Mucosa of stomach (tissue), 1 donor: ENCODE measurements around the gene CSNK1A1.

Experiments used
- H3K27me3 ChIP-seq: one replicate; pipeline ENCODE4 v1.7.0; 2013; ENCODE audit warnings: mild to moderate bottlenecking, low read length; ENCODE audit not compliant: control insufficient read depth, insufficient read depth
- H3K36me3 ChIP-seq: one replicate; pipeline ENCODE4 v1.7.0; 2013; ENCODE audit warnings: low read length; ENCODE audit not compliant: control insufficient read depth, insufficient read depth
- H3K4me1 ChIP-seq: one replicate; pipeline ENCODE4 v1.7.0; 2013; ENCODE audit warnings: mild to moderate bottlenecking, low read length; ENCODE audit not compliant: control insufficient read depth, insufficient read depth
- H3K4me3 ChIP-seq: one replicate; pipeline ENCODE4 v1.7.0; 2013; ENCODE audit warnings: low read length
- H3K9ac ChIP-seq: one replicate; pipeline ENCODE4 v1.7.0; 2013; ENCODE audit warnings: mild to moderate bottlenecking, low read length, moderate library complexity
- H3K9me3 ChIP-seq: one replicate; pipeline ENCODE4 v1.7.0; 2013; ENCODE audit warnings: mild to moderate bottlenecking, low read length, moderate library complexity; ENCODE audit not compliant: control insufficient read depth
- donor health status: Pancreatic carcinoma.

The CSNK1A1 gene

DNA sequence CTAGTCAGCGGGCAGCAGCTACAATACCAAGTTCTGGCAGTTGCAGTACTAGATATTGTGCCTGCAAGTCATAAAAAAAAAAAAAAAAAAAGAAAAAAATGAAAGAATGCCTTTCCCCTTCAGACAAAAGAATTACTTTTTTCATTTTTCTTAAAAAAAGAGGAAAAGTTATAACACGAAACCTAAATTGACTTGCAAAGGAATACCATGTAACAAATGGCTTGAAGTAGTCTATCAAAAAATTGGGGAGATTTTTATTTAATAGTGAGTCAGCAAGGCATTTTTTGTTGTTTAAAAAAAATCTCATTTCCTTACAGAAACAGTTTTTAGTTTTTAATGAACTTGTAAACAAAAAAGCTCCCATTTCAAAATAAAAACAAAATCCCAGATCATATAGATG lies 55.6 kb downstream of the CSNK1A1 start:
- no peaks in the 10 kb centered on the region for H3K36me3 ChIP-seq
- no peaks in the 10 kb centered on the region for H3K27me3 ChIP-seq
- no peaks in the 10 kb centered on the region for H3K9me3 ChIP-seq
- no peak overlapping the region for H3K9ac ChIP-seq
- no peaks in the 10 kb centered on the region for H3K4me1 ChIP-seq
- no peak overlapping the region for H3K4me3 ChIP-seq

DNA sequence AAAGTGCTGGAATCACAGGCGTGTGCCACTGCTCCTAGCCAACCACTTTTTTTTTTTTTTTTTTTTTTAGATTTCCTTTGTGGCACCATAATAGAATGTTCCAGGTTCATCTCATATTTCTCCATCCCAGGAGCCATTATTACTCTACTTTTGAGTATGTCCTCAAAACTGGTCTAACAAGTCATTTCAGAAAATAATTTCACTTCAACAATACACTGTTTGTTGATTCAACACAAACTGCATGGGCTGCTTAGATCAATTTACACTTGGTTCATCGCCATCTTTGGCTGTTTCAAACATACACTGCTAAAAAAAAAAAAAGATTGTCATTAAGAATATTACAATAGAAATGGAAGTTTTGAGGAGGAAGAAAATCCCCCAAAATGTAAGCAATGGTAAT lies 57.9 kb downstream of the CSNK1A1 start:
- Histone ChIP-seq H3K9ac (no peak overlapping the region), H3K36me3 (no peaks in the 10 kb centered on the region), H3K4me3 (no peak overlapping the region), H3K27me3 (no peaks in the 10 kb centered on the region), H3K9me3 (no peaks in the 10 kb centered on the region), H3K4me1 (peaks cover 13% of the 10 kb centered on the region)

DNA sequence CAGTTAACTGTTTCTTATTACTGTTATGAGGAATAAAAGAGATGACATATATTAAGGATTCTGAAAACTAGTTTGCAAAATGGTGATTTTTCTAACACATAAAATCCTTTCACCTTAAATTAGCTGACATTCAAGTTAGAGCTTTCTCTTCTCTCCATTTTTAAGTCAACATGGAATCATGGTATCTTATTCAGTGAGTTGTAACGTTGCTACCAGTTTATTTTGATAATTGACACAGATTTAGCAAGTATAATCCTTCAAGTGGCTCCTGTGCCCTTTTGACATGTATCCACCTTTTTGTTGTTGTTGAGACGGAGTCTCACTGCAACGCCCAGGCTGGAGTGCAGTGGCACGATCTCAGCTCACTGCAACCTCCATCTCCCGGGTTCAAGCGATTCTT lies 58.5 kb downstream of the CSNK1A1 start:
- no peaks in the 10 kb centered on the region for H3K36me3 ChIP-seq
- H3K27me3 ChIP-seq = no peaks in the 10 kb centered on the region
- H3K4me1 ChIP-seq = peaks cover 18% of the 10 kb centered on the region
- H3K9ac ChIP-seq = no peak overlapping the region
- no peaks in the 10 kb centered on the region for H3K9me3 ChIP-seq
- no peak overlapping the region for H3K4me3 ChIP-seq

DNA sequence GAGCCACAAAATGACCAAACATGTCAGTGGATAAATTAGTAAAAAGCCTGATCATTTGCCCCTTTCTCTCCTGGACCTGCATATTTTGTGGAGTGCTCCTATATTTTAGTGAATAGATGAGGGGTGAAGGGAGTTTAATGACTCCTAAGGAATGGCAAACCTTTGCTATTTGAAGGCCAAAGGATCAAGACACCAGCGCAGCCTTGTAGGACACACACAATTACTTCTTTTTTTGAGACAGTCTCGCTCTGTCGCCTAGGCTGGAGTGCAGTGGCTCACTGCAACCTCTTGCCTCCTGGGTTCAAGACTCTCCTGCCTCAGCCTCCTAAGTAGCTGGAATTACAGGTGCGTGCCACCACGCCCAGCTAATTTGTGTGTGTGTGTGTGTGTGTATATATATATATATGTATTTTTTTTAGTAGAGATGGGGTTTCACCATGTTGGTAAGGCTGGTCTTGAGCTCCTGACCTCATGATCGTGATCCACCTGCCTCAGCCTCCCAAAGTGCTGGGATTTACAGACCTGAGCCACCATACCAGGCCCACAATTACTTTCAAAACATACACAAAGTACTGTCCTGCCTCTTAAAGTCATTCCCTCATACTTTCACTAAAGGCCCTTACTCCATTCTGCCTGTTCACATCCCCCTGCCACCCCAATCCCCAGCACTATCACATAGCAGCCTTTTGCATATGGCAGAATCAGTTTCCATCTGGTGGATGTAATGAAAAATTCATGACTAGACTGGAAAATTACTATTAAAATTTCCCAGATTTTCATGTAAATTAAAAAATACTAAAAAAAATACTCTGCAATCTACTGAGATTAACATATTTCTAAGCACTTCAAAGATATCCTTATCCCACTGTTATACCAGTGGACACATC lies 60.4 kb downstream of the CSNK1A1 start:
- peaks cover 37% of the 10 kb centered on the region for H3K4me1 ChIP-seq

DNA sequence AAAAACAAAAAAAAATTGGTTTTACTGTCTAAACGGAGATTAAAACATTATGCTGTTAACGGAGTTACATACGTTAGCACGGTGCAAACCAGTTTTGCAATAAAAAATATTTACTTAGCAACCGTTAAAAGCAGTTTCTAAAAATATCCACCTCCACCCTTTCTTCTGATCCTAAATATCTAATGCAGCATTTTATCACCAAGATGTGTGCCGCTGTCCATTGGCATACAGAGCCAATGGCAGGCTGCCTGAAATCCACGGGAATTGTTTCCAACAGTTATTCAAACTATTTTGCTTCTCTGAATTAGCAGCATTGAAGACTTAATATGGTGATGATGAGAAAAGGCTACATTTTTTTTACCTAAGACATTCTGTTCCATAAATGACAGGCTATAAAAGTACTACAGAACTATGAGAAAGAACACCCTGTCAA lies 61.6 kb downstream of the CSNK1A1 start:
- no peaks in the 10 kb centered on the region for H3K27me3 ChIP-seq
- H3K9me3 ChIP-seq = no peaks in the 10 kb centered on the region
- H3K36me3 ChIP-seq = no peaks in the 10 kb centered on the region
- peaks cover 48% of the 10 kb centered on the region for H3K4me1 ChIP-seq
- H3K4me3 ChIP-seq = no peak overlapping the region
- H3K9ac ChIP-seq = no peak overlapping the region

More for the DNA sequence above, 60.4 kb downstream of the CSNK1A1 start:
- Histone ChIP-seq H3K36me3 (no peaks in the 10 kb centered on the region), H3K27me3 (no peaks in the 10 kb centered on the region), H3K9ac (no peak overlapping the region), H3K9me3 (no peaks in the 10 kb centered on the region), H3K4me3 (no peak overlapping the region)

DNA sequence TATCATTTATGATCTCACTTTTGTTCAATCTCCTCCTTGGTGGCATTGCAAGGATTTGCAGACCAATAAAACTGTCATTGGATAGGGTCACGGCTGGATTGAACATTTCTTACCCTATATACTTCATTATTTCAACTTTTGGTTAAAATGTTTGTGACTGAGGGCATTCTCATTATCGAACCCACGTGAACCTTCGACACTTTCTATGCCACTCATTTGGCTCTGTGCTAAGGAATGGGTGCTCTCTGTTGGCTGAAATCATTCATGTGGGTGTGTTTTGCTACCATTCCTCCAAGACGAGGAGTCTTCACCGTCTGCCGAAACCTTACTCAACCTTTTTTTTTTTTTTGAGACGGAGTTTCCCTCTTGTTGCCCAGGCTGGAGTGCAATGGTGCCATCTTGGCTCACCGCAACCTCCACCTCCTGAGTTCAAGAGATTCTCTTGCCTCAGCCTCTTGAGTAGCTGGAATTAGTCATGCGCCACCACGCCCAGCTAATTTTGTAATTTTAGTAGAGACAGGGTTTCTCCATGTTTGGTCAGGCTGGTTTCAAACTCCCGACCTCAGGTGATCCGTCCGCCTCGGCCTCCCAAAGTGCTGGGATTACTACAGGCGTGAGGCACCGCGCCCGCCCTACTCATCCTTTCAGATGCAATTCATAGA lies 62.5 kb downstream of the CSNK1A1 start:
- no peaks in the 10 kb centered on the region for H3K27me3 ChIP-seq
- no peak overlapping the region for H3K4me3 ChIP-seq
- no peaks in the 10 kb centered on the region for H3K36me3 ChIP-seq
- no peaks in the 10 kb centered on the region for H3K9me3 ChIP-seq
- no peak overlapping the region for H3K9ac ChIP-seq
- H3K4me1 ChIP-seq = peaks cover 48% of the 10 kb centered on the region

DNA sequence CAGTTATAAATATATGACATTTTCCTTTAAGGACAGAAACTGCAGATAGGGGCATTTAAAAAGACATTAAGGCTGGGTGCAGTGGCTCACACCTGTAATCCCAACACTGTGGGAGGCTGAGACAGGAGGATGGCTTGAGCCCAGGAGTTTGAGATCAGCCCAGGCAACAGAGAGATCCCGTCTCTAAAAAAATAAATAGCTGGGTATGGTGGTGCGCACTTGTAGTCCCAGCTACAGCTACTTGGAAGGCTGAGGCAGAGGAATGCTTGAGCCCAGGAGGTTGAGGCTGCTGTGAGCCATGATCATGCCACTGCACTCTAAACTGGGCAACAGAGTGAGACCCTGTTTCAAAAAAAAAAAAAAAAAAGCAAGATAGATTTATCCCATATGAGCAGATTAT lies 63.6 kb downstream of the CSNK1A1 start:
- Histone ChIP-seq H3K4me1 (peaks cover 59% of the 10 kb centered on the region), H3K9me3 (no peaks in the 10 kb centered on the region), H3K36me3 (no peaks in the 10 kb centered on the region), H3K9ac (no peak overlapping the region), H3K27me3 (no peaks in the 10 kb centered on the region), H3K4me3 (no peak overlapping the region)

DNA sequence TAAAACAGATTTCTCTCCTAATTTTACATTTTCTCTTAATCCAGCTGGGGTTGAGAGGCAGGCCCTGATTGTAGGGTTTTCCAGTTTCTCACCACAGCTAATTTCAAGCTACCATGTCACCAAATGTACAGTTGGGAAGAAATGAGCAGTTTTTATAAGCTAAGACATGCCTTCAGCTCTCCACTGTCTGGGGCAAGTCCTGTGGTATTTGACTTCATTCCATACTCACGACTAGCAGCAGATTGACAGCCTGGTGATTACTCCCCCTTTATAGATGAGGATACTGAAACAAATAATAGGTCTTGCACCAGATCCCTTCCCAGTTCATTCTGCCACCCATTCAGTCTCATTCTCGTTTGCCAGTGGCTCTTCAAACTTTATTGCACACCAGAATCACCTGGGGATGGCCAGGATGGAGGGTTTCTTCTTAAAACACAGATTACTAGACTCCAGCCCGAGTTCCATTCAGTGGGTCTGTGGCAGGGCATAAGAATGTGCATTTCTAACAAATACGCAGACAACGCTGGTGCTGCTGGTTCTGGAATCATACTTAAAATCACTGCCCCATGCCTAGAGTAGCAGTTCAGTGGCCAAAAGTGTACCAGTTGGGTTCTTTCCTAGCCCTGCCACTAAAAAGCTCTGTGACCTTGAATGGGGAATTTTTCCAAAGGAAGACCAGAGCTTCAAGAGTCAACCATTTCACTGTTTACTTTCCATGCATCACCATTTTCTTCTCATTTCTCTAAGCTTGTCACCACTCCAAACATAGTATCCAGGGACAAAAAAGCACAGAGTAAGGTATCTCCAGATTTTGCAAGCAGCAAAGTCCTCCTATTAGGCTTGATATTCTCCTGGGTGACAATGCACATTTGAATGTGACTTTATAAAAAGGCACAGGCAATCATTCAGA lies 64.3 kb downstream of the CSNK1A1 start:
- peak overlapping the region; percentile 6 for H3K9ac ChIP-seq

DNA sequence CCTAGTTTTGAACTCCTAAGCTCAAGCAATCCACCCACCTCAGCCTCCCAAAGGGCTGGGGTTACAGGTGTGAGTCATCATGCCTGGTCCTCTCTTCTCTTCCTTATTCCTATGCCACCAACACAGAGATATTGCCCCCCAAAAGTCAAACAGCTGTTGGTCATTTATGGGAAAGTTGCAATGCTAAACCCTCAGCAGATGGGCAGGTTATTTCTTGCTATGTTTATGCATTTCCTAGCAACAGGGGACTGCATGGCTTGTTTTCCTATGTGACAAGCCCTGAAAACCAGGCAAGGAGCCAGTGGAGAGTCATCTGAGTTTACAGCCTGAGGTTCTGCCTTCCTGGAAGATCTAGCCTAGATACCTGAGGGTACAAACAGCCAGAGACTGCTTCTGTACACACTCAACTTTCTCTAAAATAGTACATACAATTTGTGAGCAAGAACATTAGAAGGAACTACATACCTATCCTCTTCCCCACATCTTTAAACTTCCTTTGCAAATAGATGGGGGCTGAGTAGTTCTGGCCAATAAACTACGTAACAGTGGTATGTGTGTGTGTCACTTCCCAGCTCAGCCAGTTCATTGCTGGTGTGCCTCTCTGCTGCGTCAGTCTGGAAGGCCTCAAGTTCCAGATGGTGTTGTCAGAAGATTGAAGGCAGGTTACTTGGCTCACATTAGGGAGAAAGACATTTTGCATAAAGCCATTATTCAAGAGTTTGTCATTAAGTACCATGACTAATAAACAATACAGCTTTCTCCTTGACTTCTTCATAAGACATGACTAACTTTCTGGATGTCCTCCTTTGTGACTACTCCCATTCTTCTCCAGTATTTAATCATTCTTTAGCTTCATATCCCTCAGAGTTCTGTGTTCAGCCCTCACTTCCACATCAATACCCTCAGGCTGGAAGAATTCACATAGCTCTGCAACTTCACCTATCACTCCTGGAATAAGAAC lies 65.3 kb downstream of the CSNK1A1 start:
- H3K4me3 ChIP-seq = no peak overlapping the region
- H3K36me3 ChIP-seq = no peaks in the 10 kb centered on the region
- H3K9ac ChIP-seq = peak overlapping the region; percentile 6
- no peaks in the 10 kb centered on the region for H3K27me3 ChIP-seq
- peaks cover 59% of the 10 kb centered on the region for H3K4me1 ChIP-seq
- no peaks in the 10 kb centered on the region for H3K9me3 ChIP-seq

More for the DNA sequence above, 64.3 kb downstream of the CSNK1A1 start:
- Histone ChIP-seq H3K27me3 (no peaks in the 10 kb centered on the region), H3K4me1 (peaks cover 59% of the 10 kb centered on the region), H3K36me3 (no peaks in the 10 kb centered on the region), H3K9me3 (no peaks in the 10 kb centered on the region), H3K4me3 (no peak overlapping the region)

DNA sequence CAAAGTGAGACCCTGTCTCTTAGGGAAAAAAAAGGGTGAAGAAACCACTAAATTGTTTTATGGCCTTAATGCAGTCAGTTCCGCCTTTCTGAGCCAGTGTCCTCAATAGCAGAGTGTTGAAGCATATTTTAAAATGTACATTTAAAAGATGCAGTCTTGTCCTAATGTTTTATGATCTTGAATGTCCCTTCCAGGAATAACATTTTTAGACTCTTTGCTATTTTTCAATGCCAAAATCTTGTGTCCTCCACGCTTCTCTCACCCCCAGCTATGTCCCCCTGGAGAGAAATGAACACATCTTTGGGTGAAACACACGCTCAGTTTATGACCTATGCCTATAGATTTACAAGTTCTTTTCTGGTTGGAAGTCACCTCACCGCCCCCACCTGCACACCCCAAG lies 69.8 kb downstream of the CSNK1A1 start:
- Histone ChIP-seq H3K4me3 (no peak overlapping the region), H3K9me3 (no peaks in the 10 kb centered on the region), H3K36me3 (no peaks in the 10 kb centered on the region), H3K9ac (no peak overlapping the region), H3K27me3 (no peaks in the 10 kb centered on the region), H3K4me1 (peaks cover 28% of the 10 kb centered on the region)

DNA sequence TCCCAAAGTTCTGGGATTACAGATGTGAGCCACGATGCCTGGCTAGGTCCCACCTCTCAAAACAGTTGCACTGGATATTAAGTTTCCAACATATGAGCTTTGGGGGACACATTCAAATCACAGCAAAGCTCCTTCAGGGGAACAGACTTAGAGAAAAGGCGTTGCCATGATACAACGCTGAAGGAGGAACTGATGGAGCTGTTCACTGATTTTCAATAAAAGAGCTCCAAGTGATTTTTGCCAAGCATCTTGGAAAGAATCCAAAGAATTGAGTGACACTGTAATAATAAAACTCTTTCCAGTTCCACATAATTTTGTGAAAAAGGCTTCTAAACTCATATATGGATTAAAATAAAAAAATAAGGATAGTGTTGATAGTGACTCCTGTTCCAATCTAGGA lies 72.5 kb downstream of the CSNK1A1 start:
- Histone ChIP-seq H3K27me3 (no peaks in the 10 kb centered on the region), H3K9me3 (no peaks in the 10 kb centered on the region), H3K4me3 (no peak overlapping the region), H3K9ac (no peak overlapping the region), H3K36me3 (no peaks in the 10 kb centered on the region), H3K4me1 (peaks cover 22% of the 10 kb centered on the region)
